CD4-positive, alpha-beta T cell treated with Interleukin-17A for 1 hour (primary cell): Measurements from ENCODE around the gene MYO16.

ENCODE experiments used
- DNase-seq: peaks from one replicate; pipeline ENCODE4 v3.0.0-alpha.2; 2020

MYO16 gene

GRCh38 chr13:109256866-109257760 lies 627.7 kb downstream of the MYO16 start:
- no peak for DNase-seq
